Prostate gland (tissue), 2 donors: ENCODE measurements around the gene TSEN54. TPM values are rescaled to one million over a fixed set of nuclear protein-coding genes. Genes with fewer than 3 reads are reported as not detected.

Source experiments
- DNase-seq: peaks from one replicate; pipeline ENCODE4 v3.0.0-alpha.2; 2019; ENCODE audit warnings: low spot score
- H3K27ac ChIP-seq, 2 donors: fragments of 200-600 bp; sonication (generic); 2 replicates each; pipeline ENCODE4 v1.5.1; 2017 to 2019
- H3K27me3 ChIP-seq: fragments of 200-600 bp; sonication (generic); replicated peaks from 2 replicates; pipeline ENCODE4 v1.5.1; 2019; ENCODE audit not compliant: insufficient read depth
- H3K36me3 ChIP-seq, 2 donors: fragments of 200-600 bp; sonication (generic); 1 replicate in 1 of 2; 2 replicates in 1 of 2; pipeline versions ENCODE4 v1.5.1 to v1.8.1; 2017 to 2019
- H3K4me1 ChIP-seq: fragments of 200-600 bp; sonication (generic); replicated peaks from 2 replicates; pipeline ENCODE4 v1.5.1; 2019
- H3K4me3 ChIP-seq, 2 donors: fragments of 200-600 bp; sonication (generic); 2 replicates each; pipeline ENCODE4 v1.5.1; 2017 to 2019
- H3K9me3 ChIP-seq: fragments of 200-600 bp; sonication (generic); 2 replicates; pipeline ENCODE4 v1.5.1; 2017
- CTCF ChIP-seq, 4 experiments: fragments of 200-600 bp in 2 of 4; fragments of 450-650 bp in 2 of 4; sonication (generic) in 2 of 4; IDR thresholded peaks; 1 replicate in 3 of 4; 2 replicates in 1 of 4; pipeline ENCODE4 v1.5.1; 2016 to 2019; ENCODE audit warnings: antibody characterized with exemption in 4 of 4, mild to moderate bottlenecking in 2 of 4, moderate library complexity in 2 of 4
- POLR2A ChIP-seq: fragments of 450-650 bp; IDR thresholded peaks from one replicate; pipeline ENCODE4 v1.6.1; 2016; ENCODE audit warnings: antibody characterized with exemption, mild to moderate bottlenecking
- POLR2AphosphoS5 ChIP-seq: sonication (generic); formaldehyde crosslinking; IDR thresholded peaks from one replicate; pipeline ENCODE4 v1.6.1; 2017; ENCODE audit warnings: antibody characterized with exemption
- WGBS: methylation state at CpG from one replicate; pipeline ENCODE4 v1.1.5; 2018; 5-methylcytosine and 5-hydroxymethylcytosine counted together
- intact Hi-C: fragments of 100-400 bp; cut with DNase I; formaldehyde crosslinking; loops from one replicate; pipeline ENCODE4 v1.14.2; 2022
- total RNA-seq, 2 donors: library from RNA; depleted of rRNA; stranded (reverse); fragments of >200 nt; gene quantifications; one replicate each; pipeline ENCODE4 v1.1.0, GENCODE V29; 2016

TSEN54 gene
- total RNA-seq, 2 donors from 2014 or later: 45.9 to 56.2 TPM

GRCh38 chr17:75525806-75526554, 9.7 kb downstream of the TSEN54 start:
- intact Hi-C loops: no loop called here
- no peaks in the 10 kb centered on the region for H3K36me3 ChIP-seq
- DNase-seq: no peak

GRCh38 chr17:75526555-75527270, 10.4 kb downstream of the TSEN54 start:
- 40% methylated on average over 13 of the region's 13 CpGs for WGBS
- Histone ChIP-seq H3K36me3 (no peaks in the 10 kb centered on the region), H3K27me3 (no peaks in the 10 kb centered on the region), H3K9me3 (no peaks in the 10 kb centered on the region), H3K27ac (peak overlapping the region; percentile 70 to 91), H3K4me1 (peaks cover 4% of the 10 kb centered on the region), H3K4me3 (peak overlapping the region; percentile 59 to 74)
- no peak for DNase-seq
- intact Hi-C loops: no loop called here
- no peak for TF ChIP-seq CTCF (IDR thresholded peaks at IDR 0.05)
- no peak for TF ChIP-seq POLR2AphosphoS5
- no peak for TF ChIP-seq POLR2A

More at GRCh38 chr17:75525806-75526554, 9.7 kb downstream of the TSEN54 start:
- Histone ChIP-seq H3K27me3 (no peaks in the 10 kb centered on the region), H3K27ac (peak overlapping the region; percentile 70 to 91), H3K4me3 (peak overlapping the region; percentile 59 to 74), H3K9me3 (no peaks in the 10 kb centered on the region), H3K4me1 (peaks cover 4% of the 10 kb centered on the region)
- WGBS: under 1% methylated on average over 31 of the region's 60 CpGs
- no peak for TF ChIP-seq POLR2AphosphoS5
- TF ChIP-seq POLR2A: no peak
- no peak for TF ChIP-seq CTCF (IDR thresholded peaks at IDR 0.05)

- H3K9me3 ChIP-seq: no peaks in the 10 kb centered on the region
- no peak overlapping the region for H3K27ac ChIP-seq
- H3K36me3 ChIP-seq: no peaks in the 10 kb centered on the region
- no peaks in the 10 kb centered on the region for H3K27me3 ChIP-seq
- DNase-seq: no peak
- H3K4me3 ChIP-seq: no peak overlapping the region
- peaks cover 4% of the 10 kb centered on the region for H3K4me1 ChIP-seq
- 79% methylated on average over 18 of the region's 19 CpGs for WGBS
- intact Hi-C loops: no loop called here
- TF ChIP-seq CTCF (IDR thresholded peaks at IDR 0.05): no peak
- TF ChIP-seq POLR2A: no peak
- no peak for TF ChIP-seq POLR2AphosphoS5
These were observed 14.8 kb downstream of the TSEN54 start for GRCh38 chr17:75530837-75531720.

- no peaks in the 10 kb centered on the region for H3K36me3 ChIP-seq
- H3K4me3 ChIP-seq: no peak overlapping the region
- no peak overlapping the region for H3K27ac ChIP-seq
- intact Hi-C loops: no loop called here
- TF ChIP-seq CTCF (IDR thresholded peaks at IDR 0.05) (no peak), POLR2AphosphoS5 (no peak), POLR2A (no peak)
- peaks cover 2% of the 10 kb centered on the region for H3K4me1 ChIP-seq
- H3K27me3 ChIP-seq: no peaks in the 10 kb centered on the region
- H3K9me3 ChIP-seq: no peaks in the 10 kb centered on the region
- no peak for DNase-seq
- WGBS: 76% methylated on average over 6 of the region's 7 CpGs
These were observed 15.4 kb downstream of the TSEN54 start for GRCh38 chr17:75531721-75532072.
